Left cardiac atrium (tissue), 4 donors: ENCODE results near the gene SPOCD1. TPM values are rescaled to one million over a fixed set of nuclear protein-coding genes. Genes with fewer than 3 reads are reported as not detected.

ENCODE experiments used
- ATAC-seq, 2 donors: fragments of 200-7000 bp; cut with Tn5 transposase; one replicate each; pipeline ENCODE4 v1.9.1; 2020; ENCODE audit warnings: mild to moderate bottlenecking in 2 of 2, moderate library complexity in 2 of 2
- DNase-seq: peaks from one replicate; pipeline ENCODE4 v3.0.0-alpha.2; 2020
- intact Hi-C, 2 donors: fragments of 100-400 bp; cut with DNase I; formaldehyde crosslinking; loops; one replicate each; pipeline versions ENCODE4 v1.14.1 to v1.15.1; 2022 to 2023
- total RNA-seq, 2 donors: library from RNA; stranded (reverse); fragmentation: NEBNext Ultra II Directional; extraction: Animal tissue kit (Norgen Biotek cat#: 25700); gene quantifications; one replicate each; pipeline ENCODE4 v1.2.1, GENCODE V29; 2021
- donor health status: DM: no; HTN: yes; CAD: no.
- donor health status: DM: no; HTN: yes; CAD: no; lungs with severe emphysema.
- donor health status: DM: yes; HTN: yes; CAD: no.
- donor health status: Dilated cardiomyopathy.

The SPOCD1 gene
- total RNA-seq, 2 donors from 2014 or later = 0.18 to 1.2 TPM

GRCh38 chr1:31782421-31783410, 33.1 kb downstream of the SPOCD1 start:
- intact Hi-C loops = loop anchor here in 1 of 2 donors (10.0 kb wide), 1 partner anchor 68 kb away; no protein-coding TSS in a partner anchor
- ATAC-seq (peak in 1 of 2 donors; percentile 6), DNase-seq (no peak)

DNA sequence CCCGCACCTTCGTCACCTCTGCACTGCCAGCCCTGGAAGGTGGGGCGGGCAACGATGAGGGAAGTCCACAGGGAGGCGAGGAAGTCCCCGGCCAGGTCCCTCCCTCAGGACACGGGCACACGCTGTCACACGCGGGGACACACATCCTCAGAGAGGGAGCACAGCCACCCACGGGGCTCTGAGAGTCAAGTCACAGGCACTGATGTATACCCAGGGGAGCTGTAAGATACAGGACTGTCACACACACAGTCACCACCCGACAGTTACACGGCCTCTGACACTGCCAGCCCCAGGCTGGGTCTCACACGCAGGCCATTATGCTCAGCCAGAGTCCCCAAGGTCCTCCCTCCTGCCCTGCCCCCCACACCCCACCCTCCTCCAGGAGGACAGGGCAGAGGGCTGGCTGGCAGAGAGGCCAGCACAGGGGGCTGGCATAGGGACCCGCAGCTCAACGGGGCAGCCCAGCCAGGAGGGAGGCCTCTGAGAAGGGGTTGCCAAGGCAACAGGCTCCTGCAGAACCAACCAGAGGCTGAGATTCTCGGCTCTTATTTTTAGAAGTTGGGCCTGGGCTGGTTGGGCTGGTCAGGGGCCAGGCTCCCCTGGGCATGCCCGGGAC, 34.0 kb downstream of the SPOCD1 start:
- DNase-seq = no peak
- intact Hi-C loops = loop anchor here in 1 of 2 donors (10.0 kb wide), 1 partner anchor 67 kb away; no protein-coding TSS in a partner anchor
- ATAC-seq = peak; percentile 18 to 85

DNA sequence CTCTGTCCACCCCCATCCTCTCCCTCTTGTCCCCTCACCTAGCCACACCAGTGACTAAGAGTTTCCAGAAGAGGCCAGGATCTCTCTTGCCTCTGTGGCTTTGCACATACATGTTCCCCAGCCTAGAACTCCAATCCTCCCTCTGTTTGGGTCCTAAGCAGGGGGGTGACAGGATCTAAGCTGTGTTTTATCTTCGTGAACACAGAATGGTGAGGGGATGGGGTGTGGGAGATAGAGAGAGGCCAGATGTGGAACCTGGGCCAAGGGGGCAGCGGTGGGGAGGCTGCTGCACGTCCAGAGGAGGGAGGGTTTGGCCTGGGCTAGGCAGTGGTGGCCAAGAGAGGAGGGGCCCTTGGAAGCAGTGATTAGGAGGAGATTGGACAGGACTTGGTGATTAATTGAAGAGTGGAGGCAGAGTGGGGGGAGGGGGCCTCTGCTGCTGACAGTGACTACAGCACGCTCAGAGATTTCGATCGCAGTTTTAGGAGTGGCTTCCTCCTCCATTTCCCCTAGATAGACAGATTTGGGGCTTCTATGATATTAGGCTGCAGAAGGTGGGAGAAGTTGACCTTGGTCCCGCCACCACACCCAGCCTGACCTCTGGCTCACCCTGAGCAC, 34.6 kb downstream of the SPOCD1 start:
- peak in 1 of 2 donors; percentile 28 for ATAC-seq
- intact Hi-C loops = loop anchor here in 1 of 2 donors (10.0 kb wide), 1 partner anchor 66 kb away; no protein-coding TSS in a partner anchor
- DNase-seq = no peak

DNA sequence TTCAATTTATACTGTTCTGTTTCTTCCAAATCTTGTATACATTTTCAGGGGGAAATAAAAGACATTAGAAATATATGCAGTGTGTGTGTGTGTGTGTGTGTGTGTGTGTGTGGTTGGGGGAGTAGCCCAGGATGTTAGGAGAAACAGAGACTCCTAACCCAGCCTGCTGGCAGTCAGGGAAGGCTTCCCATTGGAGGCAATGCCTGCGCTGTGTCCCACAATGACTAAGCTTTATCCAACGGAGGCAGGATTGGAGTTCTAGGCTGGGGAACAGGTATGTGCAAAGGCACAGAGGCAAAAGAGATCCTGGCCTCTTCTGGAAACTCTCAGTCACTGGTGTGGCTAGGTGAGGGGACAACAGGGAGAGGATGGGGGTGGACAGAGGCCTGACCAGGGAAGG, 35.2 kb downstream of the SPOCD1 start:
- DNase-seq (no peak), ATAC-seq (no peak)
- intact Hi-C loops = loop anchor here in 1 of 2 donors (10.0 kb wide), 1 partner anchor 66 kb away; no protein-coding TSS in a partner anchor

DNA sequence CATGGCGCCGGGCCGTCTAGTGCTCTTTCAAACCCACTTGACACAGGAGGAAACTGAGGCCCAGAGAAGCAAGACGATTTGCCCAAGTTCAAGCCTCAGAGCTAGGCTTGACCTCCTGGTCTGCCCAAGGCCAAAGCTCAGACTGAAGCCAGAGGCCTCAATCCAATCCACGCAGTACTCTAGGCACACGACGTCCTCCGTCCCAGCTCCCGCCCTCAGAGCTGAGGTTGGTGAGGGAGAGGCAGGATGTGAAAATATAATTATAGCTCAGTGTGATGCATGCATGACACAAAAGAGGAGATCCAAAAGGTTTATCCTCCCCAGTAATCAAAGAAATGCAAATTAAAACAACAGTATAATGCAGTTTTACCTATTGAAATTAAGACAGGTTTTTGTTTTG, 36.1 kb downstream of the SPOCD1 start:
- intact Hi-C loops = loop anchor here in 1 of 2 donors (10.0 kb wide), 1 partner anchor 65 kb away; no protein-coding TSS in a partner anchor
- ATAC-seq (no peak), DNase-seq (no peak)

GRCh38 chr1:31778763-31779488, 36.9 kb downstream of the SPOCD1 start:
- DNase-seq (no peak), ATAC-seq (no peak)
- intact Hi-C loops = no loop called here

DNA sequence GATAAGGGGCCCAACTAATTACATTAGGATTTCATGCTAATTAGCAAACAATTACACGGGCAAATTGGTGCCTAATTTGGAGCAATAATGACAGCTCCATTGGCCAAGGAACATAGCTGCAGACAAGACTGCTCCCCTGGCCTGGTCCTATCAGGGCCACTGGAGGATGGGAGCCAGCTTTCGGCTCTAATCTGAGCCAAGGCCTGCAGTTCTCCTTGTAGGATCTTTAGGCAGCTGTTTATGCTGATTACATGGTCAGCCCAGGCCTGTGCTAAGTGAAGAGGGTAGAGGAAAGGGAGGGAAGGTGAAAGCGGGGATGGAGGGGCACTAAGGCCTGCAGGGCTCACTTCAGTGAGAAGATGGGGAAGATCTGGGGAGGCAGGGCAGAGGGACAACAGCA, 39.3 kb downstream of the SPOCD1 start:
- intact Hi-C loops = no loop called here
- ATAC-seq (no peak), DNase-seq (no peak)

GRCh38 chr1:31776032-31776431, 39.8 kb downstream of the SPOCD1 start:
- no peak for ATAC-seq
- intact Hi-C loops = no loop called here
- DNase-seq = no peak

GRCh38 chr1:31775210-31775999, 40.4 kb downstream of the SPOCD1 start:
- DNase-seq = no peak
- intact Hi-C loops = no loop called here
- ATAC-seq = no peak

DNA sequence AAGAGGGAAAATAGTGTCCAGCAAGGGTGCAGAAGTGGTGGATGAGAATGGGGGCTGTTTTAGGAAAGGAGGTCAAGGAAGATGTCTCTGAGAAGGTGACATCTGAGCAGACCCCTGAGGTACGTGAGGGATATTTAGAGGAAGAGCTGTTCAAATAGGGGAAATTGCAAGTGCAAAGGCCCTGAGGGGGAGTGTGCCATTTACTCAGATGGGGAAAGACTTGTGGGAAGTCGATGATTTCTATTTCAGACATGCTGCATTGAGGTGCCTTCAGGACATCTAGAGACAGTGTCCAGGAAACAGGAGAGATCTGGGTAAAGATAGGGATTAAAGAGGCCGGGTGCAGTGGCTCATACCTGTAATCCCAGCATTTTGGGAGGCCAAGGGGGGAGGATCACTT, 41.3 kb downstream of the SPOCD1 start:
- intact Hi-C loops = no loop called here
- no peak for ATAC-seq
- DNase-seq = no peak

GRCh38 chr1:31773861-31774260, 42.0 kb downstream of the SPOCD1 start:
- ATAC-seq (no peak), DNase-seq (no peak)
- intact Hi-C loops = no loop called here

GRCh38 chr1:31772669-31773248, 43.1 kb downstream of the SPOCD1 start:
- ATAC-seq (peak in 1 of 2 donors; percentile 16), DNase-seq (no peak)
- intact Hi-C loops = no loop called here

DNA sequence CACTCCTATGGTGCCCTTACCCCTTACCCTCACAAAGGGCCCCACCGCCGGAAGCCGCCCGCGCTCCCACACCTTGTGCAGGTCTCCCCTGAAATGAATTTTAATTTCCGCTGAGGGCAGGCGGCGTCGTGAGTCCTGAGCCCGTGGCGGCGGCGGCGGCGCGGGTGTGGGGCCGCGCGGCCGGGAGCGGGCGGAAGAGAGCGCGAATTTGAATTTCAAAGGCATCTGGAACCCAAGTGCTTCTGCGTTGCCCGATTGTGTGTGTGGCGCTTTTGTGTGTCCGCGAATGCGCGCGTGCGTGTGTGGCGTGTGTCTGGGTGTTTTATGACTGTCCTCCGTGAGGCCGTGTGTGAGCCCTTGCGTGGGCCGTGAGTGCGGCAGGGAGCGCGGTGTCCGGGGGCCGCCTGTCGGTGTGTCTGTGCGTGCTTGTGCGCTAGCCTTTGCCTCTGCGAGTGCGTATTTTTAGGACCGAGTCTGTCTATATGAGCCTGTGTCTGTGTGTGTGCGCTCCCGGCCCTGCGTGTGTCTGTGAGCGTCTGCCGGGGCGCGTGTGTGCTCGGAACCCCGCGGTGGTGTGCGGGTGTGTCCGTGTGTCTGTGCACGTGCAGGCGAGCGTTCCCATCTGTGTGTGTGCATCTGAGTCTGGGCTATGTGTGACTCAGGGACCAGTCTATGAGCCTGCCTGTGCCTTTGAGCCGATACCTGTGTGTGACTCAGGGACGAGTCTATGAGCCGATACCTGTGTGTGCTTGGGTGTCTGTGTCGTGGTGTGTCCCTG, 43.7 kb downstream of the SPOCD1 start:
- intact Hi-C loops = no loop called here
- ATAC-seq = peak; percentile 15 to 27
- no peak for DNase-seq

DNA sequence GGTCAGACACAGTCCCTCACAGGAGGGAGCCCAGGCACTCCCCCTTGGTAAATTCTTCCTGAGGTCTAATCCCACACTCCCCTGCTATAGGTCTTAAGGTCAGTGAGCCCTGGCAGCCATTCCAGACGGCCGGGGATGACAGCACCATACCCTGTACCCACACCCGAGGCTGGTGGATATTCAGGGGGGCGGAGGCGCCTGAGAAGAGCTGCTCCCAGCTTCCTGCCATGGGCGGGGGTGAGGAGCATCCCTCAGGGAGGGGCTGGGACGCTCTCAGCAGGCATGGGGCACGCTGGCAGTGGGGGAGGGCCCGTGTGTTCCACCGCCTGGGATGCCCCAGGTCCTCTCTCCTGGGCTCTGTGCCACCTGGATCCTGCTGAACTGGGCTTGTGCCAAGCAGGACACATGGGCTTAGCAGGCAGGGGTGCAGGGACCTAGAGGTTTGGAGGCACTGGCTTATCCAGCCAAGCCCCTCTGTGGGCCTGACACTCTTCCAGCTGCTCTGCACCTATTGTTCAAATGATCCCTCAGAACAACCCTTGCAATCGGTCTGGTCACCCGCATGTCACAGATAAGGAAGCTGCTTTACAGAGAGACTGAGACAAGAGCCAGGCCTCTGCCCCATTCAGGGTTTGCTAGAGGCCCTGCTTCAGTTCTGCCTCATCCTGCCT, 46.0 kb downstream of the SPOCD1 start:
- DNase-seq (no peak), ATAC-seq (peak; percentile 58 to 77)
- intact Hi-C loops = no loop called here

DNA sequence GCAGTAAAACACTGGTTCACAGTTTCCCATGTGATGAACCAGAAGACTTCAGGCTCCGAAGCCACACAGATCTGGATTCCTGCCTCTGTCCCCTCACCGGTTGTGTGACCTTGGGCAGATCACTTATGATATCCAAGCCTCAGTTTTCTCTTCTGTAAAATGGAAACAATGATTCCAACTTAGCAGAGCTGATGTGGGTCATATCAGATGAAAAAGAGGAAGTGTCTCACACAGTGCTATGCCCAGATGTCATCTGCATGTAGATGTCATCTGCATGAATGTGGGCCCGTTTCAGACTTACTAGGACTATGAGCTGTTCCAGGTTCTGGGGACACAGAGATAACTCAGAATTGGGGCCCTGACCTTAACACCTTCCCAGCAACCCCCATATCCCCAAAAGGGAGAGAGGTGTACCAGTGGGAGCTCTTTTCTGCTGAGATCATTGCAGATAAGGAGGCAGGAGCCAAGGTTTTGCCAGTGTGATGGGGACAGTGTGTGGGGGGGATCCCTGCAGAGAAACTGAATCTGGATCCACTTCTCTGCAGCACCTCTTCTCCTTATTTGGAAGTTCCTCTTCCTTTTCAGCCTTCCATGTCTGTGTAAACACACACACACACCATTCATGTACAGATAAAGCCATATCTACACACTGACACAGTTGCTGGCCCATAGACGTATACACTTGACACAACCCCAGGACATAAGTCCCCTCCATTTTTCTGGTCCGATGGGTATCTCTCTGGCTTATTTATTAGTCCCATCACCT, 46.7 kb downstream of the SPOCD1 start:
- intact Hi-C loops = no loop called here
- ATAC-seq = no peak

GRCh38 chr1:31768407-31768907, 47.4 kb downstream of the SPOCD1 start:
- intact Hi-C loops = no loop called here
- DNase-seq = no peak

More for the DNA sequence above, 46.7 kb downstream of the SPOCD1 start:
- DNase-seq = no peak

More at GRCh38 chr1:31768407-31768907, 47.4 kb downstream of the SPOCD1 start:
- no peak for ATAC-seq
